PFSK-1 (cell line): ENCODE results near the gene YTHDF1.

Experiments
- FOXP2 ChIP-seq: optimal IDR thresholded peaks from 2 replicates; pipeline ENCODE3; 2011; ENCODE audit warnings: borderline replicate concordance, control low read depth, inconsistent platforms; ENCODE audit not compliant: insufficient read depth; ENCODE audit errors: extremely low read length, extremely low read depth
- POLR2AphosphoS5 ChIP-seq: IDR thresholded peaks from 2 replicates; pipeline ENCODE4 v1.6.1; 2012; ENCODE audit warnings: low read depth, mild to moderate bottlenecking, control low read depth, low read length, moderate library complexity
- REST ChIP-seq, 2 experiments: IDR thresholded peaks; 2 replicates each; pipeline versions ENCODE4 v1.6.1 to v1.8.0; 2011 to 2012; ENCODE audit warnings: low read depth in 2 of 2, low read length in 2 of 2, control low read depth in 1 of 2, inconsistent platforms in 1 of 2, mild to moderate bottlenecking in 1 of 2, moderate library complexity in 1 of 2; ENCODE audit not compliant: insufficient read depth in 1 of 2
- SIN3A ChIP-seq: IDR thresholded peaks from 2 replicates; pipeline ENCODE4 v1.6.1; 2012; ENCODE audit warnings: mild to moderate bottlenecking, low read length, moderate library complexity, borderline replicate concordance; ENCODE audit not compliant: insufficient read depth
- TAF1 ChIP-seq: IDR thresholded peaks from 2 replicates; pipeline ENCODE4 v1.6.1; 2012; ENCODE audit warnings: low read length, control low read depth, borderline replicate concordance; ENCODE audit not compliant: insufficient read depth

Gene YTHDF1

GRCh38 chr20:63163596-63164483 is 52.1 kb downstream of the YTHDF1 start:
- TF ChIP-seq POLR2AphosphoS5 (no peak), REST (IDR thresholded peaks at IDR 0.05; ENCODE audit: insufficient read depth in 1 of 2, low read depth in 2 of 2, low read length in 2 of 2) (no peak), TAF1 (no peak), FOXP2 (no peak), SIN3A (no peak)

DNA sequence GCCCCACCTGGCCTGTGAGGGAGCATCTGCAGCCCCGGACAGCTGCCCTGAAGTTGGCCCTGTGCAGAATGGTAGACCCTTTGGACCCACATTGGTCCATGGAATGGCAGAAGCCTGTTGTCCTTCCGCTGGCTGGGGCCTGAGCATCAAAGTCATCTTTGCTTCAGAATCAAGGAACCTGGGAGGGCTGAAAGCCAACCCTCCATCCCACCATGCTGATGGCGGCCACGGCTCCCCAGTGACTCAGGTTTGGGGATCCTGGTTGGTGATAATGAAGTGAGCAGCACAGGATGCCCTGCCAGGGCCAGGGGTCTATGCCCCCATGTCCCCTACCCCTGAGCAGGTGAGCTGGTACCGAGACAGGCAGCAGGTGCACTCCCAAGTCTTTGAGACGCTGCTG is 52.8 kb downstream of the YTHDF1 start:
- TF ChIP-seq TAF1 (no peak), FOXP2 (no peak)

DNA sequence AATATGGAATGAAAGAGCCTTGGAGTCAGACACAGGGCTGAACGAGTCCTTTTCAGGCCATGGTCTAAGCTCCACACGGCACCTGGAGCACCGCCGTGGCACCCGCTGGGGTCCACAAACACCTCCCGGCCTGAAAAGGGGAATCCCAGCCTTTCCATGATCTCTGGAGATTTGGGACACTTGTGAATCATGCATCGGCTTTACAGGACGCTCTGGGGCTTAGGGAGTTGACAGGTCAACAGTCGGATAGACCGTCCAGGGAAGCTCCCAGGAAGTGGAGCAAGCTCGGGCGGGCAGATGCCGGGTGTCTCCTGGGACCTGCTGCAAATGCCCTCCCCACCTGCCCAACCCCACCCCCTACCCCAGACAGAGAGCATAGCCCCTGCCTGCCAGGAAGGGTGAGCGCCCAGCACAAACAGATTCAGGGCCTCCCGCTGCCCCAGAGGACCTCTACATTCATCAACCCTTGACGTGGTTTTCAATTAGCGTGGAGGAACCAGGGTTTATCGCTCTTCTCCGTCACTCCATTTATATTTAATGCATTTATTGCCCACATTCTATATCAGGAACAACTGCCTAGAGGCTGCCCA is 53.6 kb downstream of the YTHDF1 start:
- TF ChIP-seq FOXP2 (no peak), REST (IDR thresholded peaks at IDR 0.05; ENCODE audit: insufficient read depth in 1 of 2, low read depth in 2 of 2, low read length in 2 of 2) (no peak), TAF1 (no peak), POLR2AphosphoS5 (no peak), SIN3A (no peak)

DNA sequence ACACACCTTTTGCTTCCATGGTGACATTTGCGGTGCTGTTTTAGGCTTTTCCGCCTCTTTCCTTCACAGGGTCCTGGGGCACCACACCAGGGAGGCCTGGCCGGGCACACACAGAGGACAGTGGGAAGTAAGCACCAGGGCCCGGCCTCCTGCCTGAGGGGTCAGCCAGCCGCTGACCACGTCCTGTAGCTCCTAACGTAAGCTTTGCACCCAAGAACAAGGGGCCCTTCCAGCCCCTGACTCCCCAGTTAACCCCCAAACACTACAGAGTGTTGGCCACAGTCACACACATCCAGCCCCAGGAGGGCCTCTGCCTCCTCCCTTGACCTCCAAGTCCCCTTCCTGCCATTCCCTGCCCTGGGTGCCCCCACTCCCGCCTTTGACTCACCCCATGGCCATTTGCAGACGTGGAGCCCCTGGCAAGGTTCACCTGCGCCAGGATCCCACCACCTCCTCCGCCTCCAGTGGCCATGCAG is 54.7 kb downstream of the YTHDF1 start:
- no peak for TF ChIP-seq FOXP2
- no peak for TF ChIP-seq TAF1
- TF ChIP-seq SIN3A, result no peak
- TF ChIP-seq REST (IDR thresholded peaks at IDR 0.05; ENCODE audit: insufficient read depth in 1 of 2, low read depth in 2 of 2, low read length in 2 of 2), result no peak
- no peak for TF ChIP-seq POLR2AphosphoS5

GRCh38 chr20:63160641-63161175 is 55.2 kb downstream of the YTHDF1 start:
- TF ChIP-seq SIN3A (no peak), POLR2AphosphoS5 (no peak), REST (IDR thresholded peaks at IDR 0.05; ENCODE audit: insufficient read depth in 1 of 2, low read depth in 2 of 2, low read length in 2 of 2) (no peak), TAF1 (no peak), FOXP2 (no peak)
